ENCODE measurements around the gene SMARCE1. TPM values are rescaled to one million over a fixed set of nuclear protein-coding genes. Genes with fewer than 3 reads are reported as not detected.

The SMARCE1 gene
- polyA plus RNA-seq, 6 donors from 2014 or later, result 211 to 267 (median 255) TPM

DNA sequence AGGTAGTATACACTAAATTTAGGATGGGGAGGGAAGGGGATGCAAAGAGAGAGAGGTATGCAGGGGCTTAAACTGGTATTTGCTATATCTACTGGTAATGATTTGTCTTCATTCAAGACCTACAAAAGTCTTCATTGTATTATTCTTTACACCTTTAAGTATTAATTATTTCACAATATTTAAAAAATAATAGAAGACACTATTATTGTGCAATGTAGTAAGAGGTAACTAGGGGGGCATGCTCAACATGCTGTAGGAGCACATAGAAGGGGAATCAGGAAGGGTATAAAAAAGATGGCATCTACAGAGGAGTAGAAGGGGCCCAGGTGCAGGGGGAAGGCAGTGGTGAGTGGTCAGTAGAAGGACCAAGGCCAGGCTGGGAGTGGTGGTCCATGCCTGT, 67.5 kb downstream of the SMARCE1 start:
- Mint-ChIP-seq H3K27me3 (no peaks in the 10 kb centered on the region), H3K27ac (peak overlapping the region in 4 of 6 donors; percentile 77 to 95 (median 82)), H3K9me3 (peaks cover 0 to 16% (median 9%) of the 10 kb centered on the region in 7 donors), H3K4me3 (peak overlapping the region in 4 of 8 donors; percentile 10 to 56 (median 30)), H3K4me1 (peaks cover 58 to 88% (median 78%) of the 10 kb centered on the region in 3 donors), H3K36me3 (peaks cover 5 to 11% of the 10 kb centered on the region in 2 donors)
- ATAC-seq (ENCODE audit: low read depth in 2 of 2), result no peak
- DNase-seq, result no peak

DNA sequence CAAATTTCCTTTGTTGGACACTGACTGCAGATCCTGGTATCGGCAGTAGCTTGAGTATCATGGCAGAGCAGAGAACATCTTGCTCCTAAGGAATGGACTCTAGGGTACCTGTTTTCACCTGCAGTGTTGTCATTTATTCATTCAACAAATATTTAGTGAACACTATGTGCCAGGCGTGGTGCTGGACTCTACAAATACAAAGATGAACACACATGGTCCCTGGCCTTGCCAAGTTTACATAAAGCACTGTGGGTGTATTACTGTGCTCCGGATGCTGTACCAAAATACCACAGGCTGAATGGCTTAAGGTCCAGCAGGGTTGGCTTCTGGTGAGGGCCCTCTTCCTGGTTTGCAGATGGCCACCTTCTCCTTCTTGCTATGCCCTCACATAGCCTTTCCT, 68.1 kb downstream of the SMARCE1 start:
- peaks cover 0 to 10% of the 10 kb centered on the region in 2 donors for H3K36me3 Mint-ChIP-seq
- DNase-seq, result no peak
- no peak for ATAC-seq (ENCODE audit: low read depth in 2 of 2)
- H3K4me1 Mint-ChIP-seq, result peaks cover 55 to 82% (median 72%) of the 10 kb centered on the region in 3 donors
- no peaks in the 10 kb centered on the region for H3K27me3 Mint-ChIP-seq
- H3K9me3 Mint-ChIP-seq, result peaks cover 0 to 18% (median 9%) of the 10 kb centered on the region in 7 donors
- peak overlapping the region in 4 of 6 donors; percentile 35 to 95 (median 74) for H3K27ac Mint-ChIP-seq
- H3K4me3 Mint-ChIP-seq, result peak overlapping the region in 1 of 8 donors; percentile 10

DNA sequence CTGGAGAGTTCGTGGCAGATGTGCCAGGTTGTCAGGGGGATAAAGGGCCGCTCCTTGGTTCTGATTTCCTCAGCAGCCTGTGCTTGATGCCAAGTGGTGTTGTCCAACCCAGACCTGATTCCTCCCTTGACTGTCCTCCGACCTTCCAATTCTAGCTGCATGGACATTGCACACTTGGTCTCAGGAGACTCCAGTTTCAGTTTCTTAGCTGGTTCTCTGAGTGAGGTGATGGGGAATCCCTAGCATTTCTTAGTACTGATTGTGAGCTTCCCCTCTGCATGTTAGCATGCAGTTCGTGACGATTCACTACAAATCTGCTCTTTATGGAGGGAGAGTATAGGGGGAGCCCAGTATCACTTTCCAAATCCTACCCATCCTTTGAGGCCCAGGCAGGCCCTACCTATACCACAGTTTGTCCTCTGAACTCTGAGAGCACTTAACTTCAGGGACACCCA, 70.0 kb downstream of the SMARCE1 start:
- Mint-ChIP-seq H3K4me1 (peaks cover 49 to 73% (median 60%) of the 10 kb centered on the region in 3 donors), H3K4me3 (peak overlapping the region; percentile 8 to 86 (median 79)), H3K27ac (peak overlapping the region; percentile 14 to 95 (median 92)), H3K36me3 (peaks cover 0 to 9% of the 10 kb centered on the region in 2 donors), H3K27me3 (no peaks in the 10 kb centered on the region), H3K9me3 (peaks cover 0 to 25% (median 18%) of the 10 kb centered on the region in 7 donors)
- DNase-seq (peak; percentile 64), ATAC-seq (ENCODE audit: low read depth in 2 of 2) (peak; percentile 84)

DNA sequence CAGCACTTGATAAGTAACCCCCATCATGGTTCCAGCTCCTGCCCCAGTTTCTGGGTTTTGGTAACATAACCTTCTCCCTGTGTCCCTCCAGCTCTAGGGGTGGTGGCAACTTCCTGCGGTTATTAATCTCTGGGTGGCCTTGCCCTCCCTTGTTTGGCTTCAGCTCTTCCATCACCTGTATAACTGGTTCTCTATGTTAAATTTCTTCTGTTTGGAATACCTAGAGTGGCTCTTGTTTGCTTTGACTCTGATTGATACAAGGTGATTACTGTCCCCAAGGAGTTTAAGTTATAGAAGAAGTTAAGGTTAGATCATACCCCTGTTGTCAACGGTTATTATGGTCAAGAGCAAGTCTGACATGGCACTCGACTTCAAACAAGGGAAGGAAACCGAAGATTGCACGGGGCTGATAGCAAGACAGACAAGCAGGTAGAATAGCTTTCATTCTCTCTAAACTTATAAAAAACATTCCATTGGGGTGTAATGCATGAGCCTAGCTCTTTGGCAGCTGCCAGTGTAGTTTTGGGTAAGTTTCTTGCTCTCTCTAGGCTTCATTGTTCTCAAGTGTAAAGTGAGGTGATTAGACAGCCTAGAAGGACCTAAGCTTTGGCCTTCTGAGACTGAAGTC, 71.4 kb downstream of the SMARCE1 start:
- Mint-ChIP-seq H3K9me3 (peaks cover 4 to 39% (median 29%) of the 10 kb centered on the region in 7 donors), H3K27ac (peak overlapping the region in 3 of 6 donors; percentile 0 to 65 (median 3)), H3K27me3 (no peaks in the 10 kb centered on the region), H3K4me3 (peak overlapping the region in 1 of 8 donors; percentile 6), H3K36me3 (peaks cover 7 to 18% of the 10 kb centered on the region in 2 donors), H3K4me1 (peaks cover 47 to 72% (median 60%) of the 10 kb centered on the region in 3 donors)
- ATAC-seq (ENCODE audit: low read depth in 2 of 2), result no peak
- DNase-seq, result no peak

Other genes with a start within 250 kb of the SMARCE1 start
- gene TOP2A, start 229.9 kb downstream of the SMARCE1 start, polyA plus RNA-seq (ENCODE audit: low read depth in 6 of 6), result 1 to 10 TPM in 1 of 6 donors, under 1 TPM in 4, not detected in 1; 0.49 to 1.7 (median 0.79) TPM
- gene IGFBP4, start 204.4 kb downstream of the SMARCE1 start, polyA plus RNA-seq (ENCODE audit: low read depth in 6 of 6), result 10 to 100 TPM; 33.3 to 66.5 (median 47.3) TPM
- not detected for gene TNS4, start 146.2 kb downstream of the SMARCE1 start, polyA plus RNA-seq (ENCODE audit: low read depth in 6 of 6)
- gene CCR7, start 82.3 kb downstream of the SMARCE1 start, polyA plus RNA-seq (ENCODE audit: low read depth in 6 of 6), result 100 to 1,000 TPM; 442 to 802 (median 622) TPM
- not detected for gene KRT222, start 17.4 kb upstream of the SMARCE1 start, polyA plus RNA-seq (ENCODE audit: low read depth in 6 of 6)
- not detected for gene KRT24, start 55.9 kb upstream of the SMARCE1 start, polyA plus RNA-seq (ENCODE audit: low read depth in 6 of 6)
- gene KRT25, start 107.5 kb upstream of the SMARCE1 start, polyA plus RNA-seq (ENCODE audit: low read depth in 6 of 6), result not detected
- not detected for gene KRT26, start 124.4 kb upstream of the SMARCE1 start, polyA plus RNA-seq (ENCODE audit: low read depth in 6 of 6)
- gene KRT27, start 134.7 kb upstream of the SMARCE1 start, polyA plus RNA-seq (ENCODE audit: low read depth in 6 of 6), result under 1 TPM in 1 of 6 donors, not detected in 5; 0.53 TPM
- gene KRT28, start 152.1 kb upstream of the SMARCE1 start, polyA plus RNA-seq (ENCODE audit: low read depth in 6 of 6), result not detected
- gene KRT10, start 174.8 kb upstream of the SMARCE1 start, polyA plus RNA-seq (ENCODE audit: low read depth in 6 of 6), result 100 to 1,000 TPM; 194 to 275 (median 232) TPM
- gene KRT12, start 219.4 kb upstream of the SMARCE1 start, polyA plus RNA-seq (ENCODE audit: low read depth in 6 of 6), result not detected
- gene KRT20, start 237.4 kb upstream of the SMARCE1 start, polyA plus RNA-seq (ENCODE audit: low read depth in 6 of 6), result not detected